ENCODE results near the gene CCDC192.
"Not testable (repeated sequence)": the region's sequence is repeated elsewhere in the genome, so short reads cannot be mapped to it uniquely, and the experiment has no call there.

The CCDC192 gene

GRCh38 chr5:127699416-127699815, 3.8 kb upstream of the CCDC192 start:
- no peak for DNase-seq (ENCODE audit: low read depth)

- no peak for DNase-seq (ENCODE audit: low read depth)
Observed at GRCh38 chr5:127700237-127700766, 2.9 kb upstream of the CCDC192 start.

GRCh38 chr5:127702434-127702833, 757 bp upstream of the CCDC192 start:
- no peak for DNase-seq (ENCODE audit: low read depth)

- DNase-seq (ENCODE audit: low read depth): no peak
Observed at GRCh38 chr5:127705120-127705892, 2.1 kb downstream of the CCDC192 start.

DNA sequence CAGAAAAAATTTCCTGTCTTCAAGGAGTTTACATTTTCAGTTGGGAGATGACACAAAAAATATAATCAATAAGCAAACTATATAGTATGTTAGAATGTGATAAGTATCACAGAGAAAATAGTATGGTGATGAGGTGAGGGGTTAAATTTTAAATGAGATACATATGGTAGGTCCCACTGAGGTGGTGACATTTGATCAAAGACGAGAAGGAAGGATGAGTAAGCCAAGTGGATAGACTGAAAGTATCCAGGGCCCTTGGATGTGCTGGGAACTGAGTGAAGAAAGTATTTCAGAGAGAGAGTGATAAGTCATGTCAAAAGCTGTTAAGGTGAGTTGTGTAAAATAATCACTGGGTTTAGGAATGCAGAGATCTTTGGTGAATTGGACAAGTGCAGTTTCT, 3.5 kb downstream of the CCDC192 start:
- DNase-seq (ENCODE audit: low read depth): no peak

DNA sequence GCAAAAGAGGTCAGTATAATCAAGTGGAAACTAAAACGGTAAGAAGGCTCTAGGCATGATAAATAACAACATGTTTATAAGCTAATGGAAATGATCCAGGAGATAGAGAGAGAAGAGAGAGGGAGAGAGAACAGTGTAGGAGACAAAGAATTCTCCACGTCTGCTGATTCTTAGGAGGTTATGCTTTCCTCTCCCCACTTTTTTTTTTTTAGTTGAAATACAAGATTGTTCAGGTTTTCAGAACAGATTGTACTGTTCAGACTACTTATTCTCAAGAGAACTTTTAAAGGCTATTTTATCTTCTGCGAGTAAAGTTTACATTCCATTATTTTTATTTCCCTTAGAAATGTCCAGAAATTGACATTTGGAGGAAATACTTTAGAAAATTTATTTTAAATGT, 4.0 kb downstream of the CCDC192 start:
- no peak for DNase-seq (ENCODE audit: low read depth)

- DNase-seq (ENCODE audit: low read depth): not testable (repeated sequence)
Observed at GRCh38 chr5:127713083-127713482, 9.9 kb downstream of the CCDC192 start.

- DNase-seq (ENCODE audit: low read depth): no peak
Observed at GRCh38 chr5:127718181-127718580, 15.0 kb downstream of the CCDC192 start.

GRCh38 chr5:127723571-127723970, 20.4 kb downstream of the CCDC192 start:
- DNase-seq (ENCODE audit: low read depth): no peak

- no peak for DNase-seq (ENCODE audit: low read depth)
Observed at GRCh38 chr5:127725673-127726072, 22.5 kb downstream of the CCDC192 start.

DNA sequence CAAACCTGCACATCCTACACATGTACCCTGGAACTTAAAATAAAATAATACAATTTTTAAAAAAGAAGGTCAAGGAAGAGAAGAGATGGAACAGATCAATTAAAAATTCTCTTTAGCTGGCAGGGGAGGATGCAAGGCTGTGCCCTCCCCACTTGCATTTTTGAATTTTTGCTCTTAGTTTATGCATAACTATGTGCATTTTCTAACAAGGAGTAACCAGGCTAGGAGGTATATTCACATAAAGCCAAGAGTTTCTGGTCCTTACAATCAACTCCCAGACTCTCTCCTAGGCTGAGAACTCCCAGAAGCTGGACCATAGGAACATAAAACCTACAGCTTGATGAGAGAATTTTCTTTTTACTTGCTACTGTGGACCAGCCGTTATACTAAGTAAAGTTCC, 29.8 kb downstream of the CCDC192 start:
- DNase-seq (ENCODE audit: low read depth): no peak

GRCh38 chr5:127739348-127739747, 36.2 kb downstream of the CCDC192 start:
- DNase-seq (ENCODE audit: low read depth): not testable (repeated sequence)

DNA sequence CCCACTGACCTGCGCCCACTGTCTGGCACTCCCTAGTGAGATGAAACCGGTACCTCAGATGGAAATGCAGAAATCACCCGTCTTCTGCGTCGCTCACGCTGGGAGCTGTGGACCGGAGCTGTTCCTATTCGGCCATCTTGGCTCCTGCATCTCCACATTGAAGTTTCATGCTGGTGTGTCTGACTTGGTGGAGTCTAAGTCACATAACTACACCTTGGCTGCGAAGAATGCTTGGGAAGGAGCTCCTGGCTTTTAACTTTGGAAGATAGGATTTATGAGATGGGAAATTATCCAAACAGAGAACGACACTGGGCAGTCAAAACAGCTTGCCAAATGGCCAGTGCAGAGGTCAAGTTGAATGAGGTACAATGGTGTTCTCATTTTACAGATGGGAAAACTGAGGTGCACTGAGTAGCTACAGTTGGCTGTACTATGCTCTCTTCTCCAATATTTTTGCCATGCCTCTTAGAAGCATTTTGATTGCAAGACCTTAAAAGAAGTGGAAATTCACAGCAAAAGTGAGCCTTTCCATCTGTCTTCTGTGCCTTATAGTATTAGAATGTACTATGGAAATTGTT, 36.7 kb downstream of the CCDC192 start:
- no peak for DNase-seq (ENCODE audit: low read depth)

DNA sequence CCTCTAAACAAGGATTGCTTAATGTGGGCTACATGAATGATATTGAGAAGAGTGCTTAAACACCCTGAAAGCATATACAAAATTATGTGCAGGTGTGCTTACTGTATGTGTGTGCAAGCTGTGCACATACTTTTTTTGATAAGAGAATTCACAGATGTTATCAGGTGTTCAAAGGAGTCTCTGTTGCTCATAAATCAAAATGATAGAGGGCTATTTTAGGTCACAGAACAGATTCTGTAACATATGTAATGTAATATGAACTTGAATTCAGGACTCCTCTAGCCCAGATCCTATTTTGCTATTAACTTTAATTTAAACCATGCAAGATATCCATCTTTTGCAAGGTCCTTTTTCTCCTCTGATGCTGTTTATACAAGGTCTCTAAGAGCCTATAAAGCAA, 38.2 kb downstream of the CCDC192 start:
- no peak for DNase-seq (ENCODE audit: low read depth)

- no peak for DNase-seq (ENCODE audit: low read depth)
Observed at GRCh38 chr5:127744241-127744640, 41.0 kb downstream of the CCDC192 start.

GRCh38 chr5:127746756-127747155, 43.6 kb downstream of the CCDC192 start:
- no peak for DNase-seq (ENCODE audit: low read depth)

- not testable (repeated sequence) for DNase-seq (ENCODE audit: low read depth)
Observed at GRCh38 chr5:127752503-127753265, 49.5 kb downstream of the CCDC192 start.

- DNase-seq (ENCODE audit: low read depth): no peak
Observed at GRCh38 chr5:127754259-127754658, 51.1 kb downstream of the CCDC192 start.

DNA sequence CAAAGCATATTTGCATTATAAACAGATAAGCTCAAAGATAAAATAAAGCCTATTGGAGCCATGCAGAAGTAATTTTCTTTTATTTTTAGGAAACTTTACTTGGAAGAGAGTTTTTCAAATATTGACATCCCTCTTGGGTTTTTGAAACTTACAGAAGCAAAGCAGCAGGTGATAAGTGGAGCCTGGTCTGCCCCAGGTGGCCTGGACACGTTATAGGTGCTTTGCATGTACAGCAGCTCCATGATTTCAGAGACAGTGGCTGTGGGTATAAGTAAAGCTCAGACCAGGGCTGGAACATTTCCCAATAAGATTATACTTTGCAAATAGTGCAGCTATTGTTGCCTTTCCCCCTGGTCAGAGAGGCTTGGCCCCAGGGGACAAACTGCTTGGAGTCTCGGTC, 51.5 kb downstream of the CCDC192 start:
- DNase-seq (ENCODE audit: low read depth): no peak

DNA sequence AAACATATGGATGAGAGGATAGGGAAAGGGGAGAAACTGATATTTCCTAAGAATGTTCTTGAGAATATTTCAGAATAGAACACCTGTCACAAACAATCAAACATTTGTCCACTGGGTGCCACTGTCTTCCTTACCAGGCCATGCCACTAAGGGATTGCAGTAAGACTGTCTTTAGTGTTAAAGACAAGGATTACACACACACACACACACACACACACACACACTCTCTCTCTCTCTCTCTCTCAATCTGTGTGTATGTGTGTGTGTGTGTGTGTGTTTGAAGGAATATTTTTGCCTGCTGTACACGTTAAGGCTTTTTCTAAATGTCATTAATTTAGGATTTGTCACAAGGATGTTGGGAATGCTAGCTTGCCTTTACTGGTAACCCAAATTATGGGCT, 54.4 kb downstream of the CCDC192 start:
- DNase-seq (ENCODE audit: low read depth): no peak

DNA sequence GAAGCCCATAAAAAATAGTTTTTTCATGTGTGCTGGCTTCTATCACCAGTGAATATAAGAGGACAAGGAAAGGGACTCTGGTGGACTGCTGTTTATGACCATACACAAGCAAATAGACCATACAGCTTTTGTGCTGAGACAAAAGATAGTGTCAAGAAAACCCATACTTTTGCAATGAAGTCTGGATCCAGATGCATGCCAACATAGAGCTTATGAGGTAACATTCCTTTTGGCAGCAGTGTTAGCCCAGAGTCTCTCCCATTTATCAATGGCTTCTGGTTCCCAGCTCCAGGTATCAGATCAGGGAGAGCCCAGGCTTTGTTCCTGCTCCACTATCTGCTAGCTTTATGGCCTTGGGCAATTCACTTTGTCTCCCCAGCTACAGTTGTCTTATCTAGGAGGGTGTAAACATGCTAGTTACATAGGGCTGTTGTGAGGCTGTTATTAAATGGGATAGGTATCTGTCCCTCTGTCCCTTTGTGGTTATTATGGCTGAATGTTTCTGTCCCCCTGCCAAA, 55.6 kb downstream of the CCDC192 start:
- DNase-seq (ENCODE audit: low read depth): no peak

DNA sequence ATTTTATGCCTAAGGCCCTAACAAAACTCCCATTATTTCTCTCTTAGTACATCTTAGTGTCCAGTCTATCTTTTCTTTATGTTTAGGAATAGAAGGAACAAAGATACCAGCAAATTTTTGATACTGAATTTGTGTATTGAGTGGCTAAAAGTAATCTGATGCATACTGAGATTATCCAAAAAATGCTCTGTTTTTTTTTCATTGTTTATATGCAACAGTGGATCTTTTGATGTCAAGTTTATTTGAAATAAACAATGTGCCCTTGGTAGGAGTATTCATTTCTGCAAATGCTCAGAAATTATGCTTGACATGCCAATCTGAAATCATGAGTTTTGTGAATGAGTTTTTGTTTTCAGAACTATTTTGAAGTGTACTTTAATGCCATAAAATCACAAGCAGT, 58.7 kb downstream of the CCDC192 start:
- no peak for DNase-seq (ENCODE audit: low read depth)

DNA sequence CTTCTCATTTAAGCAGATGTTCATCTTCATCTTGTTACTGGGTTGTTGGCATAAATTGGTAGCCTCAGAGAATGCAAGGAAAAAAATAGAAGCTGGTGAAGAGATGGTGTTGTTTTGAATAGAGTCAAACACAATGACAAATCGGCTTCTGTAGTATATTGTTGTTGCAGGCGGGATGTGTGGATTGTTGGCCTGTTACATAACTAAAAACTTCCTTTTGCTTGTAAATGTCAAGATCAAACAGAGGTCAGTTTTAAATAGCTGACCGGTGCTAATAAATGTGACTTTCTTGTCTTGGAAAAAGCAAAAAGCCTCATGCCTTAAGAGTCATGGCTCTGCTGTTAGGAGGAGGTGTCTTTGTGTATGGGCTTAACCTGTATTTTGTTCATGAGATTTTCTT, 59.2 kb downstream of the CCDC192 start:
- DNase-seq (ENCODE audit: low read depth): no peak

All from activated T-cell treated with anti-CD3 and anti-CD28 coated beads for 48 hours (primary cell).